GM18861 (cell line): ENCODE results near the gene AFAP1.

ENCODE experiments used
- ATAC-seq: cut with Tn5 transposase; IDR thresholded peaks from one replicate; pipeline ENCODE4 v1.9.1; 2021; ENCODE audit not compliant: unreplicated experiment

Gene AFAP1

DNA sequence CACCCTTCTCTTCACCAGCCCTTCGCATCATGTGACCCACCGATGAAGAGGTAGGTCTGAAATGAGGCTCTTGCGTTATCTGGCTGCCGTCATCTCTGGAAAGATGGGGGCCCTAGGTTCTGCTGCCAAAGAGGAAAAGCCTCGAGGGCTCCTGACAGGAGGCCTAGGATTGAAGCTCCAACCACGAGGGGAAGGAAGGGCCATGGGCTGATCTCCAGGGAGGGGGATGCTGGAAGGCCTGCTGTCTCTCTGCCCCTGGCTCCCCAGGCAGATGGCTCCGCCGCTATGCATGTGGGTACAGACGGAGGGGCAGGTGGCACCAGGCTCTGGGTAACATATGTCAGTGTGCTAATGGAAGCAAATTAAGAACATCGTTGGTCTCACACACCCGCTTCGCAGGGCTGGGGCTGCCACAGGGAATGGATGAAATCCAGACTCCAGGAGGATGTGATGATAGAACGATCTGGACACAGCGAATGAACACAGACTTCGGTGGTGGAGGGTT is 44.9 kb downstream of the AFAP1 start:
- no peak for ATAC-seq

DNA sequence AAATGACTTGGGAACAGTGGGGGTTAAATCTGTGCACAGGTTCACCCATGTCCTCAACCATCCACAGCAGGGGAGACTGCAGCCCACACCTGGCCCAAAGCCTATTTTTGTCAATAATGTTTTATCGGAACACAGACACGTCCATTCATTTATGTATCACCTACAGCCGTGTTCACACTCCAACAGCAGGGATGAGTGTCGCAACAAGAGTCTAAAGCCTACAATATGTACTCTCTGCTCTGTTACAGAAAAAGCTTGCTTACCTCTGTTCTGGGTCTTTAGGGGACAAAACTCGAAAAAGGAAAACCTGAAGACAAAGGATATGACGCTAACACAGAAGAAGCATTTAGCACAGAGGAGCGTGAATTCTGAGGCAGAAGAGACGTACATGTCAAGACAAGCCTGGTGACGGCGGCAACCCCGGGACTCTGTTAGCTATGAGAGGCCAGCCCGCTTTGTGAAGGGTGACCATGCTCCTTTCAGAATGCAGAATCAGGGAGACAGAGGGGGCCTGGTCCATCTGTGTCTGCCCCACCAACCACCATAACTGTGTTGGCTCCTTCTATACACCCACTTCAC is 45.5 kb downstream of the AFAP1 start:
- no peak for ATAC-seq

DNA sequence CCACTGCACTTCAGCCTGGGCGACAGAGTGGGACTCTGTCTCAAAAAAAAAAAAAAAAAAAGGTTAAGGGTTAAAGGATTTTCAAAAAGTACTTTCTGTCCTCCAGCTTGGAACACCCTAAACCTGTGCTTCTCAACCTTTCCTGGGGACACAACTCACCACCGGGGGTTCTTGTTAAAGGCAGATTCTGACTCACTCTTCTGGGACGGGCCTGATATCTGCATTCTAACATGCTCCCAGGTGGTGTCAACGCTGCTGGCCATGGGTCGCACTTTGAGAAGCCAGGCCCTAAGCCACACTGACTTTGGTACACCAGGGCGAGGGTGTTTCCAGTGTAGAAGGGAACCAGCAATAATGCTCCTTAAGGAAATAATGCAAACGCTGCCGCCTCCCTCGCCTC is 46.1 kb downstream of the AFAP1 start:
- ATAC-seq, result no peak

DNA sequence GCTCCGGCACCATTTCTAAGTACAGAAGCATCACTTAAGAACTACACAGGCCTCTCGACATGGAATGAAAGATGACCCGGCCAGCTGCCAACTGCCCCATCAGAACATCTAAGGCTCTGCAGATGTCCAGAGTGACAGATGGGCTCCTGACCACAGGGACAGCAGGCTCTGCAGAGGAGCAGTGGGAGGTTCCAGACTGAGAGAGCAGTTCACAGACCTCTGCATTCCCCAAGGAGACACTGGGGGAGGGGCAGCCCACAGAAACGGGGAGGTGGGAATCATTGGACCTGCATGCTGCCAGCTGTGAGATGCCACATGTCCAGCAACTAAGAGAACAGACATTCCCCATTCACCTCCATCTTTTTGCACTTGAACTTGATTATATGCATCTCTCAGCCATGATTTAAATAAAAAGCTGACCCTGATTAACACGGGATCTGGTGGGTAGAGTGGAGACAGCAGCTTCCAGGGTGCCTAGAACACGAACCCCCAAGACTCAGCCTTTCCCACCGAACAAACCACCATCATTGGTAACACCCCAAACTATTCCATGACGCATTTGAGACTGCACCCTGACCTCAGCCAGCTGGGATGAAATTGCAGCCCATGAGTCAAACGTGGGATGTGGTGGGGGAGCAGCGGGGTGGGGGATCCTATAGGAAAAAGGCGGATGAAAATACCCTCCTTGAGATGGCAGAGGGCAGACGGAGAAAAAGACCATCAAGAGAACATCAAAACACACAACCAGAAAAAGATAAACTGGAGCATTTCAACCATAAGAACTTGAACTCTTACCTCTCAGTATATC is 47.2 kb downstream of the AFAP1 start:
- no peak for ATAC-seq

DNA sequence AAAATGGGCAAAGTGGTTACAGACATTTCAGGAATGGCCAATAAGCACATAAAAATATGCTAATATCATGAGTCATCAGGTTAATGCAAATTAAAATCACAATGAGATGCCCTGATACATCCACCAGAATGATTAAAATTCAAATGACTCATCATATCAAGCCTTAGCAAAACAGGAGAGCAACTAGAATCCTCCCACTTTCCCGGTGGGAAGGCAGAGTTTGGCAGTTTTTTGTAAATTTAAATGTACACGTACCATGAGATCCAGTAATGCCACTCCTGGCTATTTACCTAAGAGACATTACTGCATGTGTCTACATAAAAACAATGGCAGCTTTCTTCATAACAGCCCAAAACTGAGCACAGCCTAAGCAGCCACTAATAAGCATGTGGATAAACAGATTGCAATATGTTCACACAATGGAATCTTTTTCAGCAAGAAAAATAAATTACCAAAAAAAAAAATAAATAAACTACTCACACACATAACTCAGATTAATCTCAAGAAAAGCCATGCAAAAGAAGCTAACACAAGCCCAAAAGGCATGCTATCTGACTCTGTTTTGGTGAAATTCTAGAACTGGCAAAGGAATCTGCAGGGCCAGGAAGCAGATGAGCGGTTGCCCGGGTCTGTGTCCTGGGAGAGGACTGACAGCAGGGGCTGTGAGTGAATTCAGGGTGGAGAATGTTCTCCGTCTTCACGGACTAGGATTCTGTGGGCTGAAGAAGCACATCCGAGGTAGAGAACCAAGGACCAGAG is 48.8 kb downstream of the AFAP1 start:
- ATAC-seq, result no peak

DNA sequence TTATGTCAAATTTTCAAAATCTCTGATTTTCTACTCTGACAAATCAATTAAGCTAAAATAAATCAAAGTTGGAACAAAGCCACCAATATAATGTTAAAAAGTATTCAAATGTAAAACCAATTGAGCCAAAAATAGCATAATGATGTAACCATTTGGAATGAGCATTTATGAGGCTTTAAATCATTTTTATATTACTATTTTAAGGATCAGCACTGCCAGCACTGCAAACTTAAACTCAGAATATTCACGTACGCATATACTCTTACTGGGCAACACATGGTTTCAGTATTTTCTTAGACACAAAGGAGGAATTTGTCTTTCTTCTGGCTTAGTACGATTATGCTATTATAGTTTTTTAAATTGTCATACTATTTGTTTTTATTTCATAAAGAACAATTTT is 52.2 kb downstream of the AFAP1 start:
- no peak for ATAC-seq

DNA sequence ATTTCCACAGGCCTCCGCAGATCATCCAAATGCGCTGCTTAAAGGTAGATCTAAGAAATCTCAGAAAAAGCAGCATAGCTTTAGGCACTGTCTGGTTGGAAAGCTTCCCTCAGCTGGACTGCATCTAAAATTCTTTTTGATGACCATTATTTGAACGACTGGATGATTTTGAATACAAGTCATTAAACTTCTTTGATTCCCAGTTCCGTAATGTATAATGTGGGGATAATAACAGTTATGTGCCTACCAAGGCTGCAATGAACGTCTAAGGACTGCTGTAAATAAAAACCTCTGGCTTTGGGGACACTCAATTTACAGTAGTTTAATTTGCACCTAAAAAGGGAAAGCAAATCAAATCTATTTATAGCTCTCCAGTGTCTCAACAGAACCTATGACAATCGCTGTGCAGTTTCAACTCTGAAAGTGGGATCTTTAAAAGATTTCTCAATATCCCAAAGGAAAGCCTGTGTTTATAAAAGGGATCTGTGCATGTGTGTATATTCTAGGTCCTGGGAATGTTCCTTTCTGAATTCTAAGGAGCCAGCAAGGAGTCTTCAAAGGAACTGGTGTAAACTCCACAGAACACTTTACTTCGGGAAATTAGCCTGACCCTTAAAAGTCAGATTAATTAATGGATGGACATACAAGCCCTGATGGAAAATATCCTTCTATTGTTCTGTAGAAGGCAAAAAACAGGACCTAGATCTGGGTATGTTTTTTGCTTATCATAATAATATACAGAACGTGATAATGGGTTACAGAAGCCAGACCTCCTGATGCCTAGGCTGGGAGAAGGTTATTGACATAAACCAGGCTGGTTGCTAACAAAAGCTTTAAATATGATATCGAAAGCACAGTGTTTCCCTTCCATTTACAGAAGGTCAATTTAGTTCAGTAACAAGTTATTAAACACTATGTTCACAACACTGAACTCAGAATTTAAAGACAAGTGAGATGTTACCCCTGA is 53.4 kb downstream of the AFAP1 start:
- ATAC-seq, result no peak

DNA sequence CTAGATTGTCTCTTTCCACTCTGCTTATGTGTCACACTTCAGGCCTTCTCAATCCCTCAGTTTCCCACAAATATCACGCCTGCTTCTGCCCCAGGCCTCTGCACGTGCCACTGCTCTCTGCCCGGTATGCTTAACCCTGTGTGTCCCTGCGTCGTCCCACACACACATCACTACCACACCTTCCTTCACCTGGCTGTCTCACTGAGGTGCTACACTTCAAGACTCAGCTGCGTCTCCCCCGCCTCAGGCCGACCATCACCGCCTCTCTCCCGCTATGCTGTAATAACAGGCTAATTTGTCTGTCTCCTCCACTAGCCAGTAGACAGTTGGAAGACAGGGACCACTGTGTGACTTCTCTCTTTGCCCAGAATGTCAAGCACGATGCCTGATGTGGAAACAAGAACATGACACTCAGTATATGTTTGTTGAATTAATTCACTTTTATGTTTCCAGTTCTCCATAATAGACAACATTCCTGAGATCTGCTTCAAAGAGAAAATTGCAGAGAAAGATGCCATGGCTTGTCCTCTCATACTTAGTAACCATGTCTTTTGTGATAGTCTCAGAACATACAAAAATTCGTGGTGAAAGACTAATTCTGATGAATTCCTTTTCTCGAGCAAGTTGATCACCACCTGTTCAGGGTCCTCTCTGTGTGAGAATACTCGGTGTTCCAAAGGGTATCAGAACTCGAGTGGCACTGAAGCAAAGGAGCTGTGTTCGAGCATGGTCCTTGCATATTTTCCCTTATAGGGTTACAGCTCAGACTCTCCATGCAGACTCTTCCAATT is 54.2 kb downstream of the AFAP1 start:
- ATAC-seq, result no peak

DNA sequence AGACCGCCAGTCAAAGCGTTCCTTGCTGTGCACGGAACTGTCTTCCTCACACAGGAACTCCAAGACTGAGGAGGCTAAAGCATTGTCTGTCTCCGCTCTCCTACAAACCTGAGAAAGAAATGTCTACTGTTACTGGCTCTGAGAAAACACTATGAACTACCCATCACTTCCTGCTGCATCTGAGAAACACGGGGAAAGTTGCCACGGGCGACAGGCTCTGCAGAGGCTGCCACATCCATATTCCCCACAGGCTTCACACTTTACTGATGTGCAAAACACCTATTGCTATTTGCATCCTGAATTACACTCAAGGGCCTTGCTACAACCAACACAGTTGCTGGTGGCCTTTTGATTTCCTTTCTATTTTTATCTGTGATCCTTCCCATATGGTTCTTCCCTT is 59.0 kb downstream of the AFAP1 start:
- ATAC-seq, result no peak

DNA sequence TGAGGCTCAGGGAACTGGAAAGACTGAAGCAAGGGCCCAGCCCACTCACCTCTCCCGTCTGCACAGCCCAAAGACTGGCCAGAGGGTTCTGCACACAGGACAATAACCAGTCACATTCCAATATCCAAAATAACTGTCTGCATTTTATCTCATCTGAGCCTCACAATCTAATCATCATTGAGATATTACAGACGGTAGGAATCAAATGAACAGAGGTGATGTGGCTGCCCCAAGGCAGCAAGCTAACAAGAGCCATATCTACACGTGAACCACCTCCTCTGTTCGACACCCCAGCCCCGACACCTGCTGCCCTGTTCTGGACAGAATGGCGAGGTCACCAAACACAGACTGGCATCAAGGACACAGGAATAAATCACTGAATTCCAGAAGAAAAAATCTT is 60.5 kb downstream of the AFAP1 start:
- no peak for ATAC-seq

DNA sequence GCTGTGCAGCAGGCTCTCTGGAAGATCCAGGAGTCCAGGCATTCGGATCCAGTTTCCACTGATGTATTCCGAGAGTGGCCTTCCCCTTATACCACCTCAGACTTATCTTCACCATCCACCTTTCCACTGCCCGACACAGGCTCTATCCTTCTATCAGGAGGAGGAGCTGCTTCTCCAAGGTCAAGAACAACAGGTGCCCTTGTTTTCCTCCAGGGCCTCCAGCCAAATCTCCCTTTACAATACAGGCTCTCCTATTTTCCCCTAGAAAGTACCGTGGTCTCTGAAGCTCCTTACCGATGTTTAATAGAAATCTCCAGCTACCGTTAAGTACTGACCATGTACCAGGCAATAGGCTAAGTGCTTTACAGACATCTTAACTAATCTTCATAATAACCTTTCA is 61.3 kb downstream of the AFAP1 start:
- no peak for ATAC-seq

DNA sequence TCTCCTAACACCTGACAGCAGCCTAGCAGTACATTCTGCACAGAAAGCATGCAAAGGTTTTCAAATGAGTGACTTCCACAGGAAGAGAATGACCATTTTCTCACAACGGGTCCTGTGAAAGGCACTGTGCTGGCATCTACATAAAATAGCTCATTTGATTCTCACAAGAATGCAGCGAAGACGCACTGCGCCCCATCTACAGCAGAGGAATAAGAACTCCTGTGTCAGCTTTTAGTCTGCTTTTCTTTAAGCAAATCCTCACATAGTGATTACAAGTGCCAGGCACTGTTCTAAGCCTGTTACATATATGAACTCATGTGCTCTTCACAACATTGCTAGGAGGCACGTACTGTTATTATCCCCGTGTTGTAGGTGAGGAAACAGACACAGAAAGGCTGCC is 62.5 kb downstream of the AFAP1 start:
- ATAC-seq, result no peak

DNA sequence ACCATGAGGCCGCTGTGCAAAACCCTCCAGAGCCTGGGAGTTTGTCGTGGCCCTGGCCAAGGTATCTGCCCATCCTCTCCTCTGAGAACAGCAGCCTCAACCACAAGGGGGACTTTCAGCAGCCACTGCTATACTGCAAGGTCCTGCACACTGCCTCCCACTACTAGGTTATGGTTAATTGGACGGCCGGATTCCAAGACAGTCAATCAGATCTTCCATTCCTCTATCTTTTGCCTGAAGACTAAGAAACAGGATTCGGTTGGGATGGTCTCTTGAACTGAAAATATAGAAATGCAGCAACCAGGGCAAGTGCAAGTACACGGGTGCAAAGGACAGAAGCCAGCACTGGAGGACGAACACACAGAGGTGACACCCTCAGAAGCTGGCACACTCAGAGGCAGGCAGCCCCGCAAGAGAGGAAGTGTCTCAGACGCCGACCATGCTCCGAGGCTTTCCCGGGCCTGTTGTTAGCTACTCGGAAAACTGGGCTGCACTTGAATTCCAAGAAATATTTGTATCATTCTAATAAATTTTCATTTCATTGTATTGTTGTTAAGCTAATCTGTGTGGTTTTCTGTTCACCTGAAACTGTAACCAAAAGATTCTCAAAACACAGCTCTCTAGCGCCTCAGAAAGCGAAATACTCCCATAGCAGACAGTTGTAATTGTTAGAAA is 63.3 kb downstream of the AFAP1 start:
- ATAC-seq, result no peak

DNA sequence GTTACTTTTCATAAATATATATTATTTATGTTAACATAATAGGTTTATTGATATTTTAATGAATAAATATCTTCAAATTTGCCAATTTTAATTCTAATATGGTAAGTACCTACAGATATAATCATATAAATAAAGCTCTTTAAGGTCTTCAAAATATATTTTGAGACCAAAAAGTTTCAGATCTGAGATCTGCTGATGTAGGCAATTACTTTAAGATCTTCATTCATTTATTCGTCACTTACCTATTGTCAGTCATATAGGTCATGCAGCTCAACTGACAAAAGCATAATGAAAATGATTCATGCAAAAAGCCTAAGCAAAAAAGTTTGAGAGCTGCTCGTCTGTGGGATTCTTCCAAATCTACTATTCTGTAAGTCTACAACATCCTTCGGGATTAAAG is 64.8 kb downstream of the AFAP1 start:
- no peak for ATAC-seq

DNA sequence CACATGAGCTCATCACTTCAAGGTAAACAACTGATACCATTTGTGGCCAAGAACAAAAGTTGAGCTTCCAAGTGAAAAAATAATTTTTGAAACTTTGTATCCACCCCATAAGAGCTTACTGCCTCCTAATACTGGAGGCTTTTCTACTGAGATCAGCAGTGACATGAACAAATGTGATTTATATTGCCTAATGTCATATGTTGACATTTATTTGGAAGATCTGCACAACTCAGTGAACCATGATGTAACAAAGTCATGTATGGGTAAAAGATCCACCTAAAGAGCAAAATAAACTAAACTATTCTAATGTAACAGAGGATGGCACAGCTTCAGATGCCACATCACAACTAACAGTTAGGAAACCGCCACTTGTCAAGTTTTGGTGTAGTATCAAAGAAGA is 65.8 kb downstream of the AFAP1 start:
- ATAC-seq, result no peak

DNA sequence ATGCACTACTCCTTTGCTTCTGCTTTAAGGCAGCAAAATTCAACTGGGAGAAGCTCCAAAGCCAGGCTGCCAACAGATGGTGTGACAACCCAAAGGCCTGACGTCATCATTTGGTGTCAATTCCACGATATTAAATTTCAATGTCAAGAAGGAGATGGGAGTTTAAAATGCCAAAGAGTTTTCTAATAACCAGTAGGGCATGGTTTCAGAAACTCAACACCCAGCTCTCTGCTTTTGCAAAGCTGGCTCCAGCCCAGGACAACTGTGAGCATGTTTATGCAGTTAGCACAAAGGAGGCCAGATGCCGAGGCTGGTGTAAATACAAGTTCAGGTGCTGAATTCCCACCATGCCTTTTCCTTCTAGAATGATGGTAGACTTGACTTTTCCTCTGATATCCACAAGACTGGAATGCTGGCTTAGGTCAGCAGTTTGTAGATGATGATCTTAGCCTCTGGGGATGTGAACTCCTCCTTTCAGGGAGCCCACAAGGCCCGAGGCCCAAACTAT is 67.3 kb downstream of the AFAP1 start:
- no peak for ATAC-seq

DNA sequence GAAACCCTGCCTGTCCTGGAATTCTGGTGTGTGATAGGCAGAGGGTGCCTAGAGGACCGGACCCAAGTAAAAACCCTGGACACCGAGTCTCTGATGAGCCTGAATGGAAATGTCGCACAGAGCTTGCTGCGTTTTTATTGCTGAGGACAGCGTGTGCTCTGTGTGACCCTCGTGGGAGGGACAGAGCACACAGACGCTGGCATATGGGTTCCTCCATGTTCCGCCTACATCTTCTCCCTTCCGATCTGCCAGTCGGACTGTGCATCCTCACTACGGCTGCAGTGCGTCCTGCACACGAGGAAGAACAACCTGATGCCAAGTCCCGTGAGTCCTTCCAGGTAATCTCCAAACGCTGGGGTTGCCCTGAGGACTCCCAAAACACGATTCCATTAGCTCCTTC is 68.3 kb downstream of the AFAP1 start:
- ATAC-seq, result no peak

DNA sequence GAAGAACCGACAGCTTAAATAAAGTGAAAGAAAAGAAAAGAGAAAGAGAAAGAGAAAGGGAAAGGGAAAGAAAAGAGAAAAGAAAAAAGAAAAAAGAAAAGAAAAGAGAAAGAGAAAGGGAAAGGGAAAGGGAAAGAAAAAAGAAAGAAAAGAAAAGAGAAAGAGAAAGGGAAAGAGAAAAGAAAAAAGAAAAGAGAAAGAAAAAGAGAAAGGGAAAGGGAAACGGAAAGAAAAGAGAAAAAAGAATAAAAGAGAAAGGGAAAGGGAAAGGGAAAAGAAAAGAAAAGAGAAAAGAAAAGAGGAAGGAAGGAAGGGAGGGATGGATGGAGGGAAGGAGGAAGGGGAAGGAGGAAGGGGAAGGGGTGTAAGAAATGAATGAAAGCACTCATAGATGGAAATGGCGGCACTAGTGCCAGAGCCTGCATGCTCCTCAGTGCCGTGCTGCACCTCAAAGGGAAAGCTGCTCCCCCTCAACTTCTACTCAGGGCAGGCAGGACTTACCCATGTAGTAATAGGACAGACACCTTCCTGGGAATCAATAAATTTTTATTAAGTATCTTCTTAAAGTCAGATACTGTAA is 70.7 kb downstream of the AFAP1 start:
- no peak for ATAC-seq

DNA sequence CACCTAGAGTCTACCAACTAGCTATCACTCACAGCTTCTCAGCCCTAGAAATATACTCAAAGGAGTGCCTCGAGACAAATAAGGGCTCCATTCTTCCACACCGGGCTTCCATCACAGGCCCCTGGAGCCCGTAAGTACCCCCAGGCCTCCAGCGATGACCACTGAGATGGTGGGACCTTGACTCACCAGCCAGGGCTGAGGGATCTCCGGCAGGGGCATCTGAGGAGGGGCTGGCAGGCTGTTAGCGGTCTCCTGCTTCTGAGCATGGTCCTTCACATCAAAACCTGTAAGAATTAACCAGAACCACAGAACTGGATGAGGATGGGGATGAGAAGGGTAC is 71.3 kb downstream of the AFAP1 start:
- ATAC-seq, result no peak
